IPS DF 6.9 (cell line): Measurements from ENCODE around the gene JAZF1.
A peak's percentile ranks its signal among the peaks of the same experiment; 100 is the strongest.

Source experiments
- DNase-seq: peaks from one replicate; pipeline ENCODE4 v3.0.0-alpha.2; 2013; ENCODE audit warnings: low read depth, low spot score
- H3K27ac ChIP-seq: one replicate; pipeline ENCODE4 v1.5.1; 2013; ENCODE audit warnings: low read length, control low read depth
- H3K27me3 ChIP-seq: 2 replicates; pipeline ENCODE4 v1.6.1; 2013; ENCODE audit warnings: mild to moderate bottlenecking, low read length; ENCODE audit not compliant: control insufficient read depth, insufficient read depth
- H3K36me3 ChIP-seq: 2 replicates; pipeline ENCODE4 v1.6.1; 2013; ENCODE audit warnings: low read length; ENCODE audit not compliant: control insufficient read depth, insufficient read depth
- H3K4me1 ChIP-seq: 2 replicates; pipeline ENCODE4 v1.6.1; 2013; ENCODE audit warnings: low read length; ENCODE audit not compliant: control insufficient read depth, insufficient read depth
- H3K4me3 ChIP-seq: 2 replicates; pipeline ENCODE4 v1.5.1; 2013; ENCODE audit warnings: mild to moderate bottlenecking, low read length
- H3K9me3 ChIP-seq: 2 replicates; pipeline ENCODE4 v1.6.1; 2013; ENCODE audit warnings: low read length, inconsistent platforms; ENCODE audit not compliant: control insufficient read depth, insufficient read depth
- WGBS: extraction: QIAGEN DNeasy Blood & Tissue Kit; methylation state at CpG from one replicate; pipeline ENCODE4 v1.1.7; 2013; ENCODE audit warnings: mixed read lengths, missing lambda C conversion rate; ENCODE audit not compliant: insufficient read length, insufficient coverage; 5-methylcytosine and 5-hydroxymethylcytosine counted together

JAZF1 gene

GRCh38 chr7:27921081-27921836 is 259.3 kb downstream of the JAZF1 start:
- H3K9me3 ChIP-seq, result no peaks in the 10 kb centered on the region
- DNase-seq, result no peak
- no peak overlapping the region for H3K4me3 ChIP-seq
- peaks cover 2% of the 10 kb centered on the region; the same call in 1 of the 2 replicates for H3K4me1 ChIP-seq
- H3K36me3 ChIP-seq, result no peaks in the 10 kb centered on the region
- WGBS, result no CpG with 5 or more reads among the region's 7 CpGs
- H3K27me3 ChIP-seq, result no peaks in the 10 kb centered on the region
- no peak overlapping the region for H3K27ac ChIP-seq

- Histone ChIP-seq H3K36me3 (no peaks in the 10 kb centered on the region), H3K4me1 (peaks cover 2% of the 10 kb centered on the region; the same call in 1 of the 2 replicates), H3K27me3 (no peaks in the 10 kb centered on the region), H3K27ac (no peak overlapping the region), H3K9me3 (no peaks in the 10 kb centered on the region), H3K4me3 (no peak overlapping the region)
- no CpG with 5 or more reads among the region's 8 CpGs for WGBS
- DNase-seq, result no peak
Measured at GRCh38 chr7:27920281-27920946, 260.2 kb downstream of the JAZF1 start.

GRCh38 chr7:27918503-27918902 is 262.1 kb downstream of the JAZF1 start:
- no CpG with 5 or more reads among the region's 1 CpG for WGBS
- Histone ChIP-seq H3K9me3 (no peaks in the 10 kb centered on the region), H3K4me1 (peaks cover 3% of the 10 kb centered on the region; the same call in 1 of the 2 replicates), H3K4me3 (no peak overlapping the region), H3K27me3 (no peaks in the 10 kb centered on the region), H3K27ac (no peak overlapping the region), H3K36me3 (no peaks in the 10 kb centered on the region)
- no peak for DNase-seq

- peaks cover 1% of the 10 kb centered on the region; the same call in 1 of the 2 replicates for H3K4me1 ChIP-seq
- DNase-seq, result no peak
- no peak overlapping the region for H3K27ac ChIP-seq
- WGBS, result no CpG with 5 or more reads among the region's 5 CpGs
- no peak overlapping the region for H3K4me3 ChIP-seq
- H3K27me3 ChIP-seq, result no peaks in the 10 kb centered on the region
- H3K36me3 ChIP-seq, result no peaks in the 10 kb centered on the region
- H3K9me3 ChIP-seq, result no peaks in the 10 kb centered on the region
Measured at GRCh38 chr7:27917774-27918314, 262.8 kb downstream of the JAZF1 start.

- WGBS, result no CpG with 5 or more reads among the region's 2 CpGs
- H3K9me3 ChIP-seq, result no peaks in the 10 kb centered on the region
- no peaks in the 10 kb centered on the region for H3K27me3 ChIP-seq
- no peak overlapping the region for H3K4me3 ChIP-seq
- no peak overlapping the region for H3K27ac ChIP-seq
- H3K36me3 ChIP-seq, result no peaks in the 10 kb centered on the region
- DNase-seq, result no peak
- H3K4me1 ChIP-seq, result peaks cover 1% of the 10 kb centered on the region; the same call in 1 of the 2 replicates
Measured at GRCh38 chr7:27917119-27917518, 263.5 kb downstream of the JAZF1 start.

- no peak overlapping the region for H3K4me3 ChIP-seq
- H3K4me1 ChIP-seq, result peaks cover 3% of the 10 kb centered on the region; the same call in 1 of the 2 replicates
- no peak for DNase-seq
- no peaks in the 10 kb centered on the region for H3K36me3 ChIP-seq
- H3K27me3 ChIP-seq, result no peaks in the 10 kb centered on the region
- no peaks in the 10 kb centered on the region for H3K9me3 ChIP-seq
- no peak overlapping the region for H3K27ac ChIP-seq
- no CpG with 5 or more reads among the region's 1 CpG for WGBS
Measured at GRCh38 chr7:27916372-27916771, 264.2 kb downstream of the JAZF1 start.

GRCh38 chr7:27914409-27914808 is 266.2 kb downstream of the JAZF1 start:
- Histone ChIP-seq H3K27me3 (no peaks in the 10 kb centered on the region), H3K36me3 (no peaks in the 10 kb centered on the region), H3K9me3 (no peaks in the 10 kb centered on the region), H3K27ac (no peak overlapping the region), H3K4me3 (no peak overlapping the region), H3K4me1 (peaks cover 5% of the 10 kb centered on the region; the same call in 1 of the 2 replicates)
- no CpG with 5 or more reads among the region's 3 CpGs for WGBS
- DNase-seq, result no peak

- Histone ChIP-seq H3K4me1 (peaks cover 5% of the 10 kb centered on the region; the same call in 1 of the 2 replicates), H3K9me3 (no peaks in the 10 kb centered on the region), H3K27ac (no peak overlapping the region), H3K36me3 (no peaks in the 10 kb centered on the region), H3K27me3 (no peaks in the 10 kb centered on the region), H3K4me3 (no peak overlapping the region)
- DNase-seq, result no peak
- no CpG with 5 or more reads among the region's 7 CpGs for WGBS
Measured at GRCh38 chr7:27912751-27913150, 267.8 kb downstream of the JAZF1 start.

- Histone ChIP-seq H3K4me3 (no peak overlapping the region), H3K36me3 (no peaks in the 10 kb centered on the region), H3K4me1 (peaks cover 9% of the 10 kb centered on the region), H3K27ac (no peak overlapping the region), H3K27me3 (no peaks in the 10 kb centered on the region), H3K9me3 (no peaks in the 10 kb centered on the region)
- DNase-seq, result no peak
- no CpG with 5 or more reads among the region's 3 CpGs for WGBS
Measured at GRCh38 chr7:27911920-27912319, 268.7 kb downstream of the JAZF1 start.

- no CpG with 5 or more reads among the region's 3 CpGs for WGBS
- DNase-seq, result no peak
- Histone ChIP-seq H3K4me1 (peaks cover 11% of the 10 kb centered on the region), H3K9me3 (no peaks in the 10 kb centered on the region), H3K27ac (peak overlapping the region; percentile 89), H3K36me3 (no peaks in the 10 kb centered on the region), H3K4me3 (no peak overlapping the region), H3K27me3 (no peaks in the 10 kb centered on the region)
Measured at GRCh38 chr7:27910326-27910725, 270.3 kb downstream of the JAZF1 start.
